Measurements from ENCODE around the gene GRM4. TPM values are rescaled to one million over a fixed set of nuclear protein-coding genes. Genes with fewer than 3 reads are reported as not detected.

The GRM4 gene
- total and polyA plus RNA-seq, 9 donors, result under 0.01 to 0.37 (median 0.08) TPM; not detected in 2

GRCh38 chr6:34062815-34063214, 83.1 kb downstream of the GRM4 start:
- TF ChIP-seq CTCF (IDR thresholded peaks at IDR 0.05) (no peak), EP300 (IDR thresholded peaks at IDR 0.05) (no peak), POLR2A (IDR thresholded peaks at IDR 0.05) (no peak)
- intact Hi-C loops (cut with DNase I), result no loop called here
- no peak overlapping the region for H3K27ac ChIP-seq
- WGBS, 3 donors, result 75 to 83% (median 82%) methylated on average over 7 of the region's 7 CpGs
- DNase-seq, result no peak
- H3K27me3 ChIP-seq, result no peaks in the 10 kb centered on the region
- no peaks in the 10 kb centered on the region for H3K9me3 ChIP-seq
- peaks cover 6% of the 10 kb centered on the region for H3K4me1 ChIP-seq (ENCODE audit: insufficient read depth)
- no peak overlapping the region for H3K4me3 ChIP-seq
- no peaks in the 10 kb centered on the region for H3K36me3 ChIP-seq

- no peak overlapping the region for H3K27ac ChIP-seq
- H3K9me3 ChIP-seq, result no peaks in the 10 kb centered on the region
- peaks cover 6% of the 10 kb centered on the region for H3K4me1 ChIP-seq (ENCODE audit: insufficient read depth)
- H3K27me3 ChIP-seq, result no peaks in the 10 kb centered on the region
- intact Hi-C loops (cut with DNase I), result no loop called here
- TF ChIP-seq CTCF (IDR thresholded peaks at IDR 0.05), result no peak
- no peak for TF ChIP-seq POLR2A (IDR thresholded peaks at IDR 0.05)
- no peak for TF ChIP-seq EP300 (IDR thresholded peaks at IDR 0.05)
- WGBS, 3 donors, result 93 to 97% (median 95%) methylated on average over 3 of the region's 3 CpGs
- H3K36me3 ChIP-seq, result no peaks in the 10 kb centered on the region
- DNase-seq, result no peak
- H3K4me3 ChIP-seq, result no peak overlapping the region
These were observed 83.7 kb downstream of the GRM4 start for GRCh38 chr6:34062156-34062555.

- H3K36me3 ChIP-seq, result no peaks in the 10 kb centered on the region
- no peaks in the 10 kb centered on the region for H3K9me3 ChIP-seq
- peaks cover 9% of the 10 kb centered on the region for H3K4me1 ChIP-seq (ENCODE audit: insufficient read depth)
- 76 to 84% (median 84%) methylated on average over 3 of the region's 3 CpGs for WGBS, 3 donors
- H3K27ac ChIP-seq, result no peak overlapping the region
- TF ChIP-seq CTCF (IDR thresholded peaks at IDR 0.05) (no peak), POLR2A (IDR thresholded peaks at IDR 0.05) (no peak), EP300 (IDR thresholded peaks at IDR 0.05) (no peak)
- intact Hi-C loops (cut with DNase I), result no loop called here
- DNase-seq, result no peak
- no peak overlapping the region for H3K4me3 ChIP-seq
- H3K27me3 ChIP-seq, result no peaks in the 10 kb centered on the region
These were observed 84.5 kb downstream of the GRM4 start for GRCh38 chr6:34061348-34061747.

- H3K27ac ChIP-seq, result no peak overlapping the region
- WGBS, 3 donors, result 88 to 91% (median 91%) methylated on average over 3 of the region's 3 CpGs
- no peaks in the 10 kb centered on the region for H3K9me3 ChIP-seq
- H3K4me3 ChIP-seq, result no peak overlapping the region
- peaks cover 3% of the 10 kb centered on the region for H3K4me1 ChIP-seq (ENCODE audit: insufficient read depth)
- TF ChIP-seq EP300 (IDR thresholded peaks at IDR 0.05), result no peak
- no peak for TF ChIP-seq CTCF (IDR thresholded peaks at IDR 0.05)
- no peak for DNase-seq
- no peaks in the 10 kb centered on the region for H3K36me3 ChIP-seq
- intact Hi-C loops (cut with DNase I), result loop anchor here in 1 of 4 donors (10.0 kb wide), 1 partner anchor 95 kb away; no protein-coding TSS in a partner anchor
- no peaks in the 10 kb centered on the region for H3K27me3 ChIP-seq
These were observed 86.0 kb downstream of the GRM4 start for GRCh38 chr6:34059914-34060313.

Measured in ovary (tissue), 9 donors.